GM12801 (cell line): ENCODE results near the gene RARS2.

Experiments used
- CTCF ChIP-seq: IDR thresholded peaks from one replicate; pipeline ENCODE4 v1.5.1; 2011; ENCODE audit warnings: control low read depth; ENCODE audit not compliant: insufficient read length; ENCODE audit errors: extremely low read depth

RARS2 gene

GRCh38 chr6:87543696-87544473 lies 45.9 kb downstream of the RARS2 start:
- no peak for TF ChIP-seq CTCF

GRCh38 chr6:87541744-87542143 lies 48.0 kb downstream of the RARS2 start:
- no peak for TF ChIP-seq CTCF

GRCh38 chr6:87541041-87541440 lies 48.7 kb downstream of the RARS2 start:
- TF ChIP-seq CTCF = no peak

- TF ChIP-seq CTCF = no peak
Observed at GRCh38 chr6:87540539-87540938, 49.2 kb downstream of the RARS2 start.

DNA sequence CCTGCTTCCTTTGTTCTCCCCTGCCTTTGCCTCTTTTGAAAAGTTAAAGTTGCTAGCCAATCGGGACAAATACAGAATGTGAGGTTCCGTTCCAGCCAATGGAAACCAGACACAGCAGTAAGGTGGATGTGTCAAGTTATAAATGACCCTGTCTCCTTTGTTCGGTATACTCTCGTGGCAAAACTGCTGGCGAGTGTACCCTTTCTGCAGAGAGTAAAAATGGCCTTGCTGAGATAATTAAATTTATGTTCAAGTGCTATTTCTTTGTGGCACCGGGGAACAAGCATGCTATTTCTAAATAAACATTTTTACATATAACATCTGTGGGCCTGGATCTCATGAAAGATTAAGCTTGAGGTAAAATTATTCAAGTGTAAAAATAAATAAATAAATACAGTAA lies 50.2 kb downstream of the RARS2 start:
- no peak for TF ChIP-seq CTCF

- no peak for TF ChIP-seq CTCF
Observed at GRCh38 chr6:87538510-87539260, 51.1 kb downstream of the RARS2 start.

DNA sequence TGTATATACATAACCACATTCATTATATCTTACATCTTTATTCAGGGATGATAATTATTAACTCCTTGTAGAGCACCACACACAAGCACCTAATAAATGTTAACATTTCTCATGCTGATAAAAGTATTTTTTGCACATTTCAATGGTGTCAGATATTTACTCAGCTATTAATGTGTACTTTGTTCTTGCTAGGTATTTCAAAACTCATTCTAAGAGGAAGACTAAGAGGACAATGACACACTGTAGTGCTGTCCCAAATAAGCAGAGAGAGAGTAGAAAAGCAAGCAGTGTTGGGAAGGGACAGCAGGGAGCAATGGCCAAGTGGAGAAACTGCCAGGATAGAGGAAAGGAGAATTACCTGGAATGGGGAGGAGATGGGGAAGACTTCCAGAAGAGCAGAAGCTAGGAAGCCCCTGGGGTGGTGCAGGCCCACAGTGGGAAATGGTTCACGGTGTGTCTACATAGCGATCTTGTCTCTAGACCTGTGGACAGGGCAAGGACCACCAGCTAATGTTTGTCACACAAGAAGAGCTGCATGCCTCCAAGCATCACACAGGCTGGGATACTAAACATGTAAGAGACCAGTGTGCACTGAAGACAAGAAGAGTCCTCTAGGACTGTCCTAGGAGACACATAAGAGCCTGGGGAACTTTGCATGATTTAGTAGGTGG lies 55.3 kb downstream of the RARS2 start:
- TF ChIP-seq CTCF = no peak
